Naive thymus-derived CD4-positive, alpha-beta T cell (primary cell): ENCODE measurements around the gene NCAM2. TPM values are rescaled to one million over a fixed set of nuclear protein-coding genes. Genes with fewer than 3 reads are reported as not detected.

Experiments used
- ATAC-seq: fragments of 150-1000 bp; cut with Tn5 transposase; 2 replicates; pipeline ENCODE4 v1.10.0; 2021; ENCODE audit warnings: mild to moderate bottlenecking, moderate library complexity
- CTCF ChIA-PET: fragments of 350-600 bp; sonication (Branson Sonifier 250); formaldehyde crosslinking; loops from one replicate; lab custom pipeline; 2021; ENCODE audit warnings: antibody characterized with exemption; lab: Charles Lee
- POLR2A ChIA-PET: fragments of 350-600 bp; sonication (Branson Sonifier 250); formaldehyde crosslinking; loops from one replicate; lab custom pipeline; 2021; ENCODE audit warnings: antibody characterized with exemption, inconsistent platforms; lab: Charles Lee
- DNase-seq, 9 donors: peaks; one replicate each; pipeline versions ENCODE4 v3.0.0 to v3.0.0-alpha.2; 2020 to 2022; ENCODE audit warnings: mixed read lengths in 1 of 9
- H3K27ac ChIP-seq: one replicate; pipeline ENCODE4 v1.7.0; 2013; ENCODE audit warnings: mild to moderate bottlenecking, low read depth, low read length, moderate library complexity
- H3K27me3 ChIP-seq, 2 donors: one replicate each; pipeline ENCODE4 v1.7.0; 2013; ENCODE audit warnings: low read length in 2 of 2, mild to moderate bottlenecking in 2 of 2, moderate library complexity in 2 of 2; ENCODE audit not compliant: control insufficient read depth in 2 of 2, insufficient read depth in 2 of 2
- H3K36me3 ChIP-seq, 3 experiments: 1 replicate in 2 of 3; 2 replicates in 1 of 3; pipeline ENCODE4 v1.7.0; 2013; ENCODE audit warnings: low read length in 3 of 3, mild to moderate bottlenecking in 3 of 3, moderate library complexity in 1 of 3; ENCODE audit not compliant: insufficient read depth in 3 of 3, control insufficient read depth in 2 of 3
- H3K4me1 ChIP-seq, 2 donors: one replicate each; pipeline ENCODE4 v1.7.0; 2013; ENCODE audit warnings: low read length in 2 of 2, mild to moderate bottlenecking in 2 of 2, moderate library complexity in 1 of 2; ENCODE audit not compliant: control insufficient read depth in 2 of 2, insufficient read depth in 2 of 2
- H3K4me3 ChIP-seq: 2 replicates; pipeline ENCODE4 v1.7.0; 2013; ENCODE audit warnings: mild to moderate bottlenecking, low read length
- H3K9me3 ChIP-seq, 3 experiments: 1 replicate in 2 of 3; 2 replicates in 1 of 3; pipeline ENCODE4 v1.7.0; 2013; ENCODE audit warnings: low read length in 3 of 3; ENCODE audit not compliant: control insufficient read depth in 2 of 3
- H3K27ac Mint-ChIP-seq, 9 donors: one replicate each; pipeline ENCODE4 v1.8.0; 2020 to 2022; ENCODE audit warnings: mixed read lengths in 9 of 9, mild to moderate bottlenecking in 8 of 9, moderate library complexity in 5 of 9, inconsistent platforms in 2 of 9
- H3K27me3 Mint-ChIP-seq, 5 donors: one replicate each; pipeline ENCODE4 v1.8.0; 2021 to 2022; ENCODE audit warnings: mixed read lengths in 5 of 5, mild to moderate bottlenecking in 1 of 5
- H3K36me3 Mint-ChIP-seq, 5 donors: one replicate each; pipeline ENCODE4 v1.8.0; 2020 to 2022; ENCODE audit warnings: mixed read lengths in 5 of 5, mild to moderate bottlenecking in 3 of 5, inconsistent platforms in 1 of 5
- H3K4me1 Mint-ChIP-seq, 7 donors: one replicate each; pipeline ENCODE4 v1.8.0; 2020 to 2022; ENCODE audit warnings: mixed read lengths in 7 of 7, mild to moderate bottlenecking in 3 of 7, inconsistent platforms in 1 of 7
- H3K4me3 Mint-ChIP-seq, 10 donors: one replicate each; pipeline ENCODE4 v1.8.0; 2020 to 2022; ENCODE audit warnings: mild to moderate bottlenecking in 10 of 10, mixed read lengths in 10 of 10, moderate library complexity in 6 of 10, inconsistent platforms in 2 of 10
- H3K9me3 Mint-ChIP-seq, 11 donors: one replicate each; pipeline ENCODE4 v1.8.0; 2020 to 2022; ENCODE audit warnings: mixed read lengths in 11 of 11, mild to moderate bottlenecking in 4 of 11, inconsistent platforms in 1 of 11, moderate library complexity in 1 of 11
- intact Hi-C, 2 donors: fragments of 100-400 bp; cut with micrococcal nuclease; formaldehyde crosslinking; loops; one replicate each; pipeline ENCODE4 v1.15.1; 2023
- polyA plus RNA-seq, 2 donors: library from polyadenylated mRNA; unstranded; fragments of 300-500 nt; fragmentation: Illumina TruSeq; gene quantifications; one replicate each; pipeline ENCODE4 v1.2.3, GENCODE V29; 2021
- total RNA-seq, 6 experiments: library from RNA in 5 of 6; stranded (reverse) in 5 of 6; gene quantifications; 1 replicate in 5 of 6; 2 replicates in 1 of 6; pipeline ENCODE4 v1.2.3 and lab custom pipeline; 2021 to 2026

NCAM2 gene
- total and polyA plus RNA-seq, 7 experiments from 2014 or later: 0.07 TPM; not detected in 6

DNA sequence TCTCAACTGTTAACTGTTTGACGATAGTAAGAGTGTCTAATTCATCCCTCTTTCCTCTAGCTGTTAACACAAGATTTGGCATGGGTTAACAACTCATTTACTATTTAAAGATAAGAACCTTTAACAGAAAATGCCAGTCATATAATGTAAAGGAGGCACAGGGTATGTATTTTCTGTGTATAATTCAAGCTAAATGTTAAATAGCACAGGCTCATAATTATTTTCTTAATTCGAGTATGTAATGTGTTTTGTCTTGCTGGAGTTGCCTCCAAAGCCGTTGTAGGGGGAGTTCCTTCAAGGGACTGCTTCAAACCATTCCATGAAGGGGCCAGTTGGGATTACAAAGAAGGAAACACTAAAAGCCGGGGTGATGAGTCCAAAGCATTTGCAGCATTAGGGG is 111.5 kb downstream of the NCAM2 start:
- Mint-ChIP-seq H3K4me3 (no peak overlapping the region), H3K9me3 (peaks cover 0 to 5% (median 0%) of the 10 kb centered on the region in 11 donors), H3K27ac (no peak overlapping the region), H3K4me1 (no peaks in the 10 kb centered on the region), H3K27me3 (no peaks in the 10 kb centered on the region), H3K36me3 (no peaks in the 10 kb centered on the region)
- Histone ChIP-seq H3K27me3 (no peaks in the 10 kb centered on the region), H3K4me3 (no peak overlapping the region), H3K36me3 (no peaks in the 10 kb centered on the region), H3K9me3 (no peaks in the 10 kb centered on the region), H3K27ac (no peak overlapping the region), H3K4me1 (no peaks in the 10 kb centered on the region)
- CTCF ChIA-PET: no interaction called here
- no peak for ATAC-seq
- POLR2A ChIA-PET: no interaction called here
- intact Hi-C loops: no loop called here
- DNase-seq: no peak

DNA sequence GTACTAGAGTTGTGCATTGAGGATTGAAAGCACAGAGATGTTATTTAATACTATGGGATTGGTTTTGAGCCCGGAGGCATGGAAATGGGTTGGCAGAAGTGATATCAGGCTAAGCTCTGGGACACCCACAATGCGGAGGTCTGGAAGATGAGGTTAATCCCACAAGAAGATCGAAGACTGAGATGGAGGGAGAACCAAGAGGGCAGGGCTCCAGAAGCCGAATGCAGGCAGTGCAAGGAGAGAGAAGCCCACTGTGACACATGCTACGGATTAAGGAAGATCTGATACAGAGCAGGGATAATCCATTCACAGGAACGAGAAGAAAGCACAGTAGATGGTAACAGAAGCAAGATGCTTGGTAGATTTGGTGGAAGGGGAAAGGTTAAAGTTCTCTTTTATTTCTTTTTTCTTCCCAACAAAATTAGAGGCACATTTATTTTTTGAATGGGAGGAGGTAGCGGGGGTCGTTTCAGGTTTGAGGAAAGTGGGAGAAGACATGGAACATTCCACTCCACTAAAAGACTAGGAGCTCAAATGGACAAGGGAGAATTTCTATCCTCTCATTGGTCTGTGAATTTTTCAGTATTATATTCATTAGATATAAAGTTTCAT is 113.2 kb downstream of the NCAM2 start:
- Mint-ChIP-seq H3K9me3 (peaks cover 0 to 5% (median 0%) of the 10 kb centered on the region in 11 donors), H3K27me3 (no peaks in the 10 kb centered on the region), H3K4me1 (no peaks in the 10 kb centered on the region), H3K4me3 (no peak overlapping the region), H3K36me3 (no peaks in the 10 kb centered on the region), H3K27ac (no peak overlapping the region)
- no peak for DNase-seq
- Histone ChIP-seq H3K27me3 (no peaks in the 10 kb centered on the region), H3K36me3 (no peaks in the 10 kb centered on the region), H3K9me3 (no peaks in the 10 kb centered on the region), H3K4me3 (no peak overlapping the region), H3K4me1 (no peaks in the 10 kb centered on the region), H3K27ac (no peak overlapping the region)
- ChIA-PET POLR2A (no interaction called here), CTCF (no interaction called here)
- intact Hi-C loops: no loop called here
- ATAC-seq: no peak

DNA sequence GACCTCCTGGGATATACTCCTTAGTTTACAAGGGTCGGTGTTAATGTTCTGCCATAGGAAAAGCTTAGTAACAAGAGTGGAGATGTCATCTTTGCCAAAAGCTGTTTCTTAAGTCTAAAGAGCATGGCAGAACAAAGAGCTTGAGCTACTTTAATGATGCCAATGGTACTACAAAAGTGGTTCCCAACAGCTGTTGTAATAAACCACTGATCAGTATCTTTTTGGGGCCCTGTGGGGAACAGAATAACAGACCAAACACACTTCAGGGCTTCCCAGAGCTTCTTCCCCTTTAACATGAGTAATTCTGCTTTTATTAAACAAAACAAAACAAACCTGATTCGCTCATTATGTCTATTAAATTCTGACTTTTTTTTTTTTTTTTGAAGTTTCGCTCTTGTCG is 116.3 kb downstream of the NCAM2 start:
- Histone ChIP-seq H3K4me3 (no peak overlapping the region), H3K36me3 (no peaks in the 10 kb centered on the region), H3K9me3 (no peaks in the 10 kb centered on the region), H3K27ac (no peak overlapping the region), H3K4me1 (no peaks in the 10 kb centered on the region), H3K27me3 (no peaks in the 10 kb centered on the region)
- POLR2A ChIA-PET: no interaction called here
- Mint-ChIP-seq H3K36me3 (no peaks in the 10 kb centered on the region), H3K4me1 (no peaks in the 10 kb centered on the region), H3K27me3 (no peaks in the 10 kb centered on the region), H3K4me3 (no peak overlapping the region), H3K9me3 (peaks cover 0 to 9% (median 0%) of the 10 kb centered on the region in 11 donors), H3K27ac (no peak overlapping the region)
- intact Hi-C loops: no loop called here
- DNase-seq (no peak), ATAC-seq (no peak)
- CTCF ChIA-PET: no interaction called here

DNA sequence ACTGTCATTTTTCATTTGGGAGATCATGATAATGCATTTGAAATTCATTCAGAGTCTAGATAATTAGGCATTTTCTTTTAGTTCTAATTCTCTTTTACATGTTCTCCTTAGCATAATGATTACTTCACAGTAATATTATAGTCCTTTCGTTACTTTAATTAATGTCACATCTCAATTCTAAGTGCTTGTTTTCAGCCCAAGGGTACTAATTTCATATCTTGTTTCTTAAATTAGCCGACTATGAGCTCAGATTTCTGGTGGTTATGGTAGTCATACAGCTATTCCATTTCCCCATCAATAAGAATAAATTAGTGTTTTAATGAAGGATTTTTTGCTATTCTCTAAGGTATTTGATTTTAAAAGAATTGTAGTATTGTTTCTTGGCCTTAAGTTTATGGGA is 120.9 kb downstream of the NCAM2 start:
- Mint-ChIP-seq H3K36me3 (no peaks in the 10 kb centered on the region), H3K27ac (no peak overlapping the region), H3K4me3 (no peak overlapping the region), H3K4me1 (no peaks in the 10 kb centered on the region), H3K9me3 (peaks cover 0 to 9% (median 1%) of the 10 kb centered on the region in 11 donors), H3K27me3 (no peaks in the 10 kb centered on the region)
- H3K27ac ChIP-seq: no peak overlapping the region
- CTCF ChIA-PET: no interaction called here
- intact Hi-C loops: no loop called here
- DNase-seq: no peak
- H3K27me3 ChIP-seq: no peaks in the 10 kb centered on the region
- H3K4me1 ChIP-seq: no peaks in the 10 kb centered on the region
- POLR2A ChIA-PET: no interaction called here
- no peaks in the 10 kb centered on the region for H3K9me3 ChIP-seq
- no peak overlapping the region for H3K4me3 ChIP-seq
- no peak for ATAC-seq
- no peaks in the 10 kb centered on the region for H3K36me3 ChIP-seq

DNA sequence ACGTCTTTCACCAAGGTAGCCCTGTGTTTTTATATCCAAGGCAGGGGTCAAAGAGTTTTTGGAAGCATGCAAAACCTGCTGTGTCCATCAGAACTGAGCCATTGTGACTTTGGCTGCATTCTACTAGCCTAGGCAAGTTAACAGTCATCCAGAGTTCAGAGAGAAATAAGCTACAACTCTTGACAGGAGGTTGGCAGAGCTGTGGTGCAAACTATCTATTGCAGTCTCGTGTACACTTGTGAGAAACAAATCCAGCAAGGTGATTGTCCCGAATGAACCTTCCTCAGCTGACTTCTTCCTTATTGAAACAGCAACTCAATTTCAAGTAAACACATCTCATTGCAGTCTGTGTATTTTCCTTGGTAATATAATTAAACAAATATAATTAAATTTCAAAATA is 124.5 kb downstream of the NCAM2 start:
- POLR2A ChIA-PET: no interaction called here
- intact Hi-C loops: no loop called here
- Histone ChIP-seq H3K4me1 (no peaks in the 10 kb centered on the region), H3K27ac (no peak overlapping the region), H3K36me3 (no peaks in the 10 kb centered on the region), H3K9me3 (no peaks in the 10 kb centered on the region), H3K4me3 (no peak overlapping the region), H3K27me3 (no peaks in the 10 kb centered on the region)
- ATAC-seq: no peak
- H3K36me3 Mint-ChIP-seq: no peaks in the 10 kb centered on the region
- no peak overlapping the region for H3K4me3 Mint-ChIP-seq
- no peaks in the 10 kb centered on the region for H3K4me1 Mint-ChIP-seq
- peaks cover 0 to 10% (median 0%) of the 10 kb centered on the region in 11 donors for H3K9me3 Mint-ChIP-seq
- H3K27me3 Mint-ChIP-seq: no peaks in the 10 kb centered on the region
- DNase-seq: no peak
- CTCF ChIA-PET: no interaction called here
- no peak overlapping the region for H3K27ac Mint-ChIP-seq

DNA sequence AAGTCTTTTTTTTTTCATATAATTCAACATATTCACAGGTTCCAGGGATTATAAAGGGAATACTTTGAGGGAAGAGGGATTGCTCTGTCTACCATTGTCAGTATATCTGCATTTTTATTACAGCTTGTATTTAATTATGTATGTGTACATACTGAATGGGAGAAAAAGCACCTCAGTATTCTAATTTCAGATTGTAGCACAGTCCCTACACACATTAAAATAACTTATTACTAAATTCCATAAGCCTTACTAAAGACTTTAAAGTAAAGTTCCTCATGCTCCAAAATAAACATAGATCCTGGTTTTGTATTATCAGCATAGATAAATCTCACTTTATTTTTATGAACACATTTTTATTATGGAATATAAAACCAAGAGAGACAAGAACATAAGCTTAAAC is 134.2 kb downstream of the NCAM2 start:
- H3K27me3 ChIP-seq: no peaks in the 10 kb centered on the region
- no peak overlapping the region for H3K4me3 ChIP-seq
- DNase-seq (no peak), ATAC-seq (no peak)
- H3K36me3 ChIP-seq: no peaks in the 10 kb centered on the region
- H3K4me1 ChIP-seq: no peaks in the 10 kb centered on the region
- CTCF ChIA-PET: no interaction called here
- POLR2A ChIA-PET: no interaction called here
- no peak overlapping the region for H3K4me3 Mint-ChIP-seq
- intact Hi-C loops: no loop called here
- H3K4me1 Mint-ChIP-seq: peaks cover 0 to 3% (median 0%) of the 10 kb centered on the region in 7 donors
- H3K27me3 Mint-ChIP-seq: no peaks in the 10 kb centered on the region
- no peak overlapping the region for H3K27ac ChIP-seq
- H3K27ac Mint-ChIP-seq: no peak overlapping the region
- H3K9me3 Mint-ChIP-seq: peaks cover 0 to 13% (median 0%) of the 10 kb centered on the region in 11 donors
- no peaks in the 10 kb centered on the region for H3K36me3 Mint-ChIP-seq
- H3K9me3 ChIP-seq: peaks cover 0 to 5% (median 0%) of the 10 kb centered on the region in 3 experiments

DNA sequence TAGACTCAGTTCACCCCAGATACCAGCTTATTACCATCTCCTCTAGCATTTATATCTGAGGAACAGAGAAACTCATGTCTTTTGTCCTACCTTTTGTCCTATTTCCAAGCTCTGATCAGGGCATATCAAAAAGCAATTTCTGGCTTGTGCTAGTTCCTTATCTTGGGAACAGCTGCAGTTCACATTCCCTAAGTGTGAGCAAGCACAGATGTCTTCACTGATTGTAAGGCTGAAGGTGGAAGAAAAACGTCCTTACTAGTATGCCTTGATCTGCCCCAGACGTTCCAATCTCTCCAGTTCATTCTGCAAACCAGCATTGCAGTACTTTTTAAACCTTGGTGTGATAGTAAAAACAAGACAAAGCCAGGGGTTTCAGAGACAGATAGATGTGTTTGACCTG is 139.8 kb downstream of the NCAM2 start:
- POLR2A ChIA-PET: no interaction called here
- H3K4me1 Mint-ChIP-seq: no peaks in the 10 kb centered on the region

More for the DNA sequence above, 139.8 kb downstream of the NCAM2 start:
- no peak overlapping the region for H3K4me3 Mint-ChIP-seq
- Histone ChIP-seq H3K9me3 (peaks cover 0 to 5% (median 0%) of the 10 kb centered on the region in 3 experiments), H3K4me1 (no peaks in the 10 kb centered on the region), H3K27me3 (no peaks in the 10 kb centered on the region), H3K27ac (no peak overlapping the region), H3K36me3 (no peaks in the 10 kb centered on the region), H3K4me3 (no peak overlapping the region)
- DNase-seq (no peak), ATAC-seq (no peak)
- H3K27ac Mint-ChIP-seq: no peak overlapping the region
- no peaks in the 10 kb centered on the region for H3K27me3 Mint-ChIP-seq
- intact Hi-C loops: no loop called here
- peaks cover 0 to 5% (median 0%) of the 10 kb centered on the region in 11 donors for H3K9me3 Mint-ChIP-seq
- H3K36me3 Mint-ChIP-seq: no peaks in the 10 kb centered on the region
- CTCF ChIA-PET: no interaction called here
